Adrenal gland (tissue), 5 donors: ENCODE measurements around the gene FAT4.

Experiments used
- CTCF ChIP-seq, 6 experiments: fragments of 450-650 bp in 4 of 6; fragments of 200-600 bp in 2 of 6; sonication (generic) in 1 of 6; IDR thresholded peaks; 1 replicate in 5 of 6; 2 replicates in 1 of 6; pipeline versions ENCODE4 v1.5.1 to v1.8.0; 2016 to 2021; ENCODE audit warnings: antibody characterized with exemption in 6 of 6, mild to moderate bottlenecking in 2 of 6, moderate library complexity in 1 of 6
- POLR2A ChIP-seq, 2 donors: fragments of 450-650 bp; IDR thresholded peaks; one replicate each; pipeline ENCODE4 v1.6.1; 2017; ENCODE audit warnings: antibody characterized with exemption in 2 of 2, mild to moderate bottlenecking in 2 of 2, moderate library complexity in 1 of 2
- donor health status: DM: no; HTN: no; CAD: no.

GRCh38 chr4:125276811-125277210, 37.9 kb upstream of the FAT4 start:
- TF ChIP-seq CTCF (IDR thresholded peaks at IDR 0.05) (no peak), POLR2A (IDR thresholded peaks at IDR 0.05) (no peak)
